MG63 (cell line): ENCODE measurements around the gene RTEL1. TPM values are rescaled to one million over a fixed set of nuclear protein-coding genes. Genes with fewer than 3 reads are reported as not detected.

Experiments used
- DNase-seq: peaks from one replicate; pipeline ENCODE4 v3.0.0-alpha.2; 2020
- H3K27me3 ChIP-seq: fragments of 250-450 bp; sonication (Bioruptor Pico); 2 replicates; pipeline ENCODE4 v1.5.1; 2020; ENCODE audit warnings: mild to moderate bottlenecking, moderate library complexity
- H3K36me3 ChIP-seq: fragments of 250-450 bp; sonication (Bioruptor Pico); 2 replicates; pipeline ENCODE4 v1.5.1; 2020; ENCODE audit warnings: mild to moderate bottlenecking, moderate library complexity
- H3K4me3 ChIP-seq: fragments of 250-450 bp; sonication (Bioruptor Pico); 2 replicates; pipeline ENCODE4 v1.5.1; 2020; ENCODE audit warnings: mild to moderate bottlenecking, moderate library complexity
- H3K9me3 ChIP-seq: fragments of 250-450 bp; sonication (Bioruptor Pico); 2 replicates; pipeline ENCODE4 v1.5.1; 2020; ENCODE audit warnings: mild to moderate bottlenecking, moderate library complexity
- total RNA-seq: library from RNA; depleted of rRNA; stranded (reverse); fragments of >200 nt; shearing (Covaris generic); gene quantifications from 2 replicates; pipeline ENCODE4 v1.2.3, GENCODE V29; 2014; ENCODE audit warnings: low replicate concordance; rRNA removed

The RTEL1 gene
- total RNA-seq, 1 experiment from 2014 or later = 13.4 TPM

GRCh38 chr20:63744158-63744557 lies 86.0 kb downstream of the RTEL1 start:
- Histone ChIP-seq H3K36me3 (peaks cover 31% of the 10 kb centered on the region), H3K4me3 (no peak overlapping the region), H3K9me3 (no peaks in the 10 kb centered on the region), H3K27me3 (no peaks in the 10 kb centered on the region)
- no peak for DNase-seq

GRCh38 chr20:63744574-63745423 lies 86.7 kb downstream of the RTEL1 start:
- peaks cover 31% of the 10 kb centered on the region for H3K36me3 ChIP-seq
- no peaks in the 10 kb centered on the region for H3K9me3 ChIP-seq
- no peak overlapping the region for H3K4me3 ChIP-seq
- no peaks in the 10 kb centered on the region for H3K27me3 ChIP-seq
- no peak for DNase-seq

- DNase-seq = no peak
- Histone ChIP-seq H3K4me3 (no peak overlapping the region), H3K36me3 (peaks cover 31% of the 10 kb centered on the region), H3K27me3 (no peaks in the 10 kb centered on the region), H3K9me3 (no peaks in the 10 kb centered on the region)
Observed at GRCh38 chr20:63745424-63745805, 87.3 kb downstream of the RTEL1 start.

Other genes starting within 250 kb of the RTEL1 start
- gene KCNQ2, start 185.7 kb upstream of the RTEL1 start, total RNA-seq = 0.92 TPM in 1 of 2 replicates, not detected in the other
- gene EEF1A2, start 159.2 kb upstream of the RTEL1 start, total RNA-seq = 62.5 and 113 TPM in 2 replicates
- gene PPDPF, start 137.5 kb upstream of the RTEL1 start, total RNA-seq = 21.4 and 40.1 TPM in 2 replicates
- gene PTK6, start 120.9 kb upstream of the RTEL1 start, total RNA-seq = 0.23 and 8.0 TPM in 2 replicates
- gene SRMS, start 110.6 kb upstream of the RTEL1 start, total RNA-seq = not detected in 2 replicates
- gene FNDC11, start 104.2 kb upstream of the RTEL1 start, total RNA-seq = not detected in 2 replicates
- gene HELZ2, start 84.1 kb upstream of the RTEL1 start, total RNA-seq = 26.4 and 34.4 TPM in 2 replicates
- 27.7 and 33.2 TPM in 2 replicates for gene GMEB2, start 31.2 kb upstream of the RTEL1 start, total RNA-seq
- 71.2 and 98.0 TPM in 2 replicates for gene STMN3, start 4.9 kb upstream of the RTEL1 start, total RNA-seq
- gene TNFRSF6B, start 38.3 kb downstream of the RTEL1 start, total RNA-seq = not detected in 2 replicates
- gene ARFRP1, start 49.7 kb downstream of the RTEL1 start, total RNA-seq = 39.5 and 66.1 TPM in 2 replicates
- 23.9 and 46.2 TPM in 2 replicates for gene ZGPAT, start 49.7 kb downstream of the RTEL1 start, total RNA-seq
- gene LIME1, start 78.4 kb downstream of the RTEL1 start, total RNA-seq = 2.8 and 5.7 TPM in 2 replicates
- gene SLC2A4RG, start 81.5 kb downstream of the RTEL1 start, total RNA-seq = 49.0 and 123 TPM in 2 replicates
- gene ZBTB46, start 173.0 kb downstream of the RTEL1 start, total RNA-seq = 5.5 and 15.9 TPM in 2 replicates
- not detected in 2 replicates for gene ABHD16B, start 203.2 kb downstream of the RTEL1 start, total RNA-seq
- 185 and 192 TPM in 2 replicates for gene TPD52L2, start 207.0 kb downstream of the RTEL1 start, total RNA-seq
- gene DNAJC5, start 236.8 kb downstream of the RTEL1 start, total RNA-seq = 69.3 and 92.0 TPM in 2 replicates